ENCODE measurements around the gene IFIT5.
"Not testable (repeated sequence)": the region's sequence is repeated elsewhere in the genome, so short reads cannot be mapped to it uniquely, and the experiment has no call there.

Gene IFIT5

DNA sequence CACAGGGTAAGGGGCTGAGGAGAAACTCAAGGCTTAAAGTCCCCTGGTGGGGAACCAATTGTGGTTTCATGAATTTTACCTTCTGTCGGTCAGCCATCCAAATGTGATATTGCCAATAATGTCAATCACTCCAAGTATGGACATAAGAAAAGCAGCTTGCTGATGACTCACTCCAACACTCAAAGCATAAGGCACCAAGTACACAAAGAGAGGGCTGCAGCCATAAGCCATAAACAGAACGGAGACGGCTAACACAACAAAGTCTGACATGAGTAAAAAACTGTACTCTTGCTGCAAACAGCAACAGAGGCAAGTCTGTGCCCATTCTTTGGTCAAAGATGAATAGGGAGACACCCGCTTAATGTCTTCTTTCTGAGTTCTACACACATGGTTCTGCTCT, 24.2 kb downstream of the IFIT5 start:
- DNase-seq, result no peak

DNA sequence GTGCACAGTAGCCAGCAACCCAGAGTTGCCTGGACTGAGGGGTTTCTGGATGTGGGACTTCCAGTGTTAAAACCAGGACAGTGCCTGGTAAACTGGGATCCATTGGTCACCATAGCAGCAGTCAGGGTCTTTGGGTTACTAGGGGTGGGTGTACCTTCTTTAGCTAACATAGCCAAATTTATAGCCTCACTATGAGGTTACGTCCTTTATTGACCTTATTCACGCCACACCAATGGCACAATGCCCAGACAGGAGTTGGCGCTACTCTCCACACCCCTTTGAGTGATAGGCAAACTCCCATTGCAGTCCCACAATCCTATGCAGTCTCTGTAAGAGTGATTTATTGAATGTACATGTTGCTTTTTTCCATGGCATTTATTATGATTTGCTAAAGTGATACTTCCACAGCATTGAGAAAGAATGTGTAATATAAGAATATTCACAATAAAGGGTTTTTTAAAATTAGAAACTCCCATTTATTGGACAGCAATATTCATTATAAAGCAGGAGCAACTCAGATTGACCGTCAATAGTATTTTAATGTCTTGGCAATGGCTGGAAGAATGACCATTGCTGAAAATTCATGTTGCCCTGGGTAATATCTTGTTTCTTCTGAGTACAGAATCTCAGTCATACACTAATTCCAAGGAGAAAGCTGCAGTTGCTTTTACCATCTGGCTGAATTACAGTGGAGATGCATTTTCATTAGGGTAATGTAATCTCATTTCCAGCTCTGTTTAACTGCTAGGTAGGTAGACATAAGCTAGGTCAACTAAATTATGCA, 26.1 kb downstream of the IFIT5 start:
- no peak for DNase-seq

DNA sequence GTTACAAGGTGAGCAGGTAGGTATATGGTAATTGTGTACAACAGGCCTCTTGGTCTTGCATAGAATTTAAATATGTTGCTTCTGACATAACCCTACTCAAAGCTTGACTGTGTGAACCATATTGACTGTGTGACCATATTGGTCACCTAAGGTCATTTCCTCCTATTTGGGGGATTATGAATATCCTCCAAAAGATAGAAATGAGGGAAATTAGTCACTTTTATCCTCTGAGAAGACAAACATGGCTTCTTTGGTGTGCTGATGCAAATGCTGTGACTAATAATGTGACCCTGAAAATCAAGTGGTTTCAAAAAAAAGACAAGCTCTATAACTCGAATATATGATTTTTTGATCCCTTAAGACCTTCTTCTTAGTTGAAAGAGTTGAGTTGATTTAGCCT, 27.9 kb downstream of the IFIT5 start:
- DNase-seq, result no peak

DNA sequence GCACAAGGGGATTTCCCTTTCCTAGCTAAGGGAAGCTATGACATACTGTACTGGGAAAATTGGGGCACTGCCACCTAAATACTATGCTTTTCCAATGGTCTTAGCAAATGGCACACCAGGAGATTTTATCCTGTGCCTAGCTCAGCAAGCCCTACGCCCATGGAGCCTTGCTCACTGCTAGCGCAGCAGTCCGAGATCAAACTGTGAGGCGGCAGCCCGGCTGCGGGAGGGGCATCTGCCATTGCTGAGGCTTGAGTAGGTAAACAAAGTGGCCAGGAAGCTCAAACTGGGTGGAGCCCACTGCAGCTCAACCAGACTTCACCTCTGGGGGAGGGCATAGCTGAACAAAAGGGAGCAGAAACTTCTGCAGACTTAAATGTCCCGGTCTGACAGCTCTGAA, 30.5 kb downstream of the IFIT5 start:
- not testable (repeated sequence) for DNase-seq

DNA sequence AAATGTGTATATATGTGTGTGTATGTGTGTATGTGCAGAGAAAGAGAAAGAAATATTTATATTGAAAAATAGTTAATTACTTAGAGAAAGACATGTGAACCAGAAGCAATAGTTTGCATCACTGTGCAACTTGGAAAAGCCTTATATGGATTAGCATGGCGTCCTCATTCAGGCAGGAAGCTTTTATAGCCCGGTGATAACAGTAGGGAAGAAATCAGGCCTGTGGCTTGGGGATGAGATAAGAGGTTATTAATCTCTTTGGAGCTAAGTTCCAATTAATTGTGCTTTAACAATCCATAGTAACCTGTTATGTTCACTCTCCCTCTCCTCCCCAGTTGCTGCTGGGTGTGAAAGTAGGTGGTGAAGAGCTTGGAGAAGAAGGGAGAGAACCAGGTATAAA, 36.5 kb downstream of the IFIT5 start:
- no peak for DNase-seq

DNA sequence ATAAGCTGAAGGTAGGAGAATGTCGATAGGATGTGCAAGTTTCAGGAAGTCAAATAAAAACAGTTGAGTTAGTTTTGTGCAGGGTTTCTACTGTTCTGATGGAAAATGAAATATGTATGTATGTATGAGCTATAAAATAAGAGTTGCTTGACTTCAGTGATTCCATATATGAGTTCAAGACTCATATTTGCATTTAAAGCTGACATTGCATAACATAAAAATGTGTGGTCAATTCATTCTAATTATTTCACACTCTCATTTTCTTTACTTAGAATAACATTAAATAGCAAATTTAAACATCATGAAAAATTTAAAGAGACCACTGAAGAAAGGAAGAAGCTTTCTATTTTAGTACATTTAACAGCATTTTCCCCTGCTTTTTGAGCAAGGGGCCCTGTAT, 37.8 kb downstream of the IFIT5 start:
- no peak for DNase-seq

DNA sequence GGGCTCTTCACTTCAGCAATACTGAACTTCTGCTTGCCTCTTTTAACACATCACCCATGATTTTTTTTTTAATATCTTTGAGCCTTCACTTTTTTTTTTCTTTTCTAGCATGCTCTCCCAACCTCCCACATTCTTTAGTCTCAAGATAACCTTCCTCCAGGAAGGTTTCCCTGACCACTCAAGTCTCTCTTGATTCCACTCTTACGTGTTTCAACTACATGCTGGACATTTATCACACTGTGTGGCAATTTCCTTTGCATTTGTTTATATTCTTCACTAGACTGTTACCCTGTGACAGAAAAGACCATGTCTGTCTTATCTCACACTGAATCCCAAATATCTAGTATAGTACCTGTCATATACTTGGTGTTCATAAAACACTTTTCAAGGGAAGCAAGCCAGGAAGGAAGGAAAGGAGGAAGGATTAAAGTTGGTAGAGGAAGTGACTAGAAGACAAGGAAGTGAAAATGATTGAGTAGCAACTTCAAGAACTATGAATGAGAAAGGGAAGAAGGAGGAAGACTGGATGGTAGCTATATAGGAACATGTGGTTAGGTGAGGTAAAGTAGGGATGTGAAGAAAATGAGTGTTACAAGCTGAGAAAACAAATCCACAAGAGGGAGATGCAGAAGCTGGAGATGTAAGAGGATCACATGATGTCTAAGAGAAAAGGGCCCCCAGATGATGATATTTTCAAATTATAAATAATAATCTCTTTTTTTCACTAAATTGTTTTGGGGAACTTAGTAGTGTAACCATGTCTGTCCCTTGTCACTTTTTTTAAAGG, 40.4 kb downstream of the IFIT5 start:
- no peak for DNase-seq

DNA sequence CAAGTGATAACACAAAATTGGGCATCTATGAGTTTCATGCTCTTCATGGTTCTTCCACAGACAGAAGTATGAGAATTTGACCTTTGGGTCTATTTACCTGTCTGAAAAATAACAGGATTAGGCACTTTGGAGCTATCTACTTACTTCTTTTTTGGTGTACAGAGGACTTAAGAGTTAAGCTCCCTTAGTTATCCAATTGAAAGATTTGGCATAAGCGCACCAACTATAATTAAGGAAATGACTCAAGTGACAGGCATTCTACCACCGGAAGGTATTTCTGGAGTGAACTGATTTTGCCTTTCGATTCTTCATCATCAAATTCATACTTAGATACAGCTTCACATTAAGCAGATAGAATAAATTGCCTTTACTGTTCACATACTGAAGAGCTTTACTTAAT, 43.9 kb downstream of the IFIT5 start:
- no peak for DNase-seq

DNA sequence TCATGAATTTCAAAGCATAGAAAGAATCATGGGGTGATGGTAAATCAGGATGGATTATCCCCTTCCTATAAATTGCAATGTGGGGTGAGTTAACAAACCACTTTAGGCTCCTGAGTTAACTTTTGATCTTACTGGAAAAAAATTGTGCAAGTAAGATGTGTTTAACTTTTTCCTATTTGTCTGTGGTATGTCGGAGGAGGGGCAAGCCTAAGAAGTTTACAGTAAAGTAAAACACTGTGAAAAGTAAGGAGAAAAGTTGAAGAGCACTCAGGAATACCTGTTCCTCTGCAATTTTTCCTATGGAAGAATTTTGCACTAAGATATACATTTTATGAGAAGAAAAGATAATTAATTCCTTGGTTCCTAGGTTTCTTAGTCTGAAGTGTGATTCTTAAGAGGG, 44.4 kb downstream of the IFIT5 start:
- no peak for DNase-seq

DNA sequence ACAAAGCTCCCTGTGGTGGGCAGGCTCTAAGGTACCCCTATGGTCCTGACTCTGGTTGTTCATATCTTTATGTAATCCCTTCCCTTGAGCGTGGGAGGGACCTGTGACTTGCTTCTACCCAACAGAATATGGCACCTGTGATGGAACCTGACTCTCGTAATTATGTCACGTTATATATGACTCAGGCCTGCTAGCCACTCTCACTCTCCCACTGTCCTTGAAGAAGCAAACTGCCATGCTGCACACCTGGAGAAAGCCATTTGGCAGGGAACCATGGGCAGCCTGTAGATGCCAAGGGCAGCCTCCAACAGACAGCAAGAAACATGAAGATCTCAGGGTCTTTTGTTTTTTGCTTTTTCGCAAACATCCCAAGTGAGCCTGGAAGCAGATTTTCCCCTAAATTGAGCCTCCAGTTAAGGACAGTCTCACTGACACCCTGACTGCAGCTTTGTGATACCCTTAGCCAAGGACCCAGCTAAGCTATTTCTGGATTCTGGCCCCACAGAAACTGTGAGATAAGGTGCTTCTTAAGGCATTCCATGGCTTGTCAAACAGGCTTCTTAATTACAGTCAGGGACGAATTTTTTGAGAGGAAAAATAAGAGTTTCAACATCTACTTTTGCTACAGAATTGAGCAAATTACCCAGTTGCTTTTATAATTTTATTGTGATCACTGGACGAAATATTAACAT, 49.6 kb downstream of the IFIT5 start:
- DNase-seq, result no peak

DNA sequence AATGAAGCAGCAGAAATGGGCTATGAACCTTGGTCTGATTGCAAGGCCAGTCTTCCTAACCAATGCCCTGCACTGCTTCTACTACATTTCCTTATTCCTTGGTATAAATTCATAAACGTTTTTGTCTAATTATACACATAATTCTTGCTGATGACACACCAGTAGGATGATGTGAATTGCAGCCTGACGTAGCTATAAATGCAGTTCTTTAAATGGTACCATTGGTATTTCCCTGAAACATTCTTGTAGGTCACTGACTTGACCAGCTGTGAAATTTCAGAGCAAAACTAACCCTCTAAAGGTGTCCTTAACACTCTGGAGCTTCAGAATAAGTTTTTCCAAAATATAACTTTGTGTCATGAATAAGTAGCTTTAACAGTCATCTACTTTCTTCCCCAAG, 50.8 kb downstream of the IFIT5 start:
- DNase-seq, result no peak

DNA sequence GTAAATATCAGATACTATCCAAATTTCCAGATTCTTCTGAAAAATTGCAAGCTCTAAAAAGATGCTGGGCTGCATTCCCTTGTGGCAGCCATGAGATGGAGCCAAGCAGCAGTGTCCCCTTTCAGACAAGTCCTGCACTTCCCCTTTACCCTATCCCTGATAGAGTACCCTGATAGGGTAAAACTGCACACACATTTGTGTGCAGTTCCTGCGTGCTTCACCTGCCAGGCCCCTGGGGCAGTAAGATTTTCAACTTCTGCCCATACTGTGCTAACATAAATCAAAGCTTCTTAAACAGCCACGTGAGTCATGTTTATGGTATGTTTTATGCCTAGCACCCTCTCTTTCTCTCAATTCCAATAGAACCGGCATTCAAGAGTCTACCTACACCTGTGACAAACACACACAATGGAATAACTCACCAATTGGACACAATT, 52.2 kb downstream of the IFIT5 start:
- DNase-seq, result no peak

DNA sequence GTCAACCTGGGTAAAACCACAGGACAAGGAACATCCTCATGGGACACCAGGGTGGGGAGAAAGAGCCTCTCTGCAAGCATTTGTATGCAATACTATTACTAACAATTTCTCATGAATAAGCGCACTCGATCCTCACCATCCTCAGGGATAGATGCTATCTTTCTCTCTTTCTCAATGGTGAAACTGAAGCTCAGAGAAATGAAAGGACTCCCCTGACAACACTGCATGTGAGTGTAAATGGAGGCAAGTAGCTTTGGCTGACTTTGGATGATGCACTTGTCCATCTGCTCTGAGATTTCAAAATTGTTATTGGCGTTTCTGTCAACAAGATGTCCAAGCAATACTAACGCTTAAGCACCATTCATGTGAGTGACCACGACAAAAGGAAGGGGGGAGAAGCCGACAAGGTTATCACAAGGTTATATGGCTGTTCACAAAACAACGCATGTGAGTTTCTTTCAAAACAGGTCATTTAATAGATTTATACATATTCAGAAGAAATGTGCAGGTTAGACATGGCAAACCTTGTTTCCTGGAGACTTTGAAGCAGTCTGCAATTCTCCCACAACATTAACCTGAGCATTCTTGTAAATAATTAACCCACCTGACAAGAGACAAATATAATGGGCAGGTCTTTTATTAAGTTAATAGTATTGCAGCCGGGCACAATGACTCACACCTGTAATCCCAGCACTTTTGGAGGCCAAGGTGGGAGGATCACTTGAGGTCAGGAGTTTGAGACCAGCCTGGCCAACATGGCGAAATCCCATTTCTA, 54.0 kb downstream of the IFIT5 start:
- no peak for DNase-seq

DNA sequence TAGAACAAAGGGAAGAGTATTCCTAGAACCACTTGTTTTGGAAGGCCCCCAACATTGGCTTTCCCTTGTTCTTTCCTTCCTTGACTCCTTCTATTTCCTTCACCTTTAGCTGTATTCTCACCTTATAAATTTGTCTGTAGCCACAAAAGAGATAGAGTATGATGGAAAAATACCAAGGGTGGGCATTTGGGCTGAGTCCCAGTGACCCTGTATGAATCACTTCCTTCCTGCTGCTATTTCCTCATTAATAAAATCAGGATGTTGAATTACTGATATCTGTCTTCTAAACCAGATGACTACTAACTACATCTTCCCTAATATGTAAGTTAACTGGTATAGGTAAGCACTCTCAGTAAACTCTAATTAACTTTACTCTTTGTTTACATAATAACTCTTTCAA, 55.1 kb downstream of the IFIT5 start:
- DNase-seq, result no peak

All from CD4-positive, alpha-beta T cell treated with Interleukin-15 for 1 hour (primary cell).